ENCODE results near the gene CNTLN.

Gene CNTLN

GRCh38 chr9:17134396-17135294 lies at the start of gene CNTLN:
Gene CNTLN (plus strand): TSS chr9:17135040. CDS start chr9:17135066, 26 bp downstream.
- H3K9ac ChIP-seq (ENCODE audit: low read depth in 1 of 2, low read length in 2 of 2), result peak within 1 kb of the TSS; percentile 58 to 80
- peak within 1 kb of the TSS; percentile 81 to 87 for H3K4me3 ChIP-seq (ENCODE audit: low read depth in 1 of 2, low read length in 2 of 2)
- H3K9me3 ChIP-seq (ENCODE audit: control insufficient read depth in 1 of 2, low read length in 2 of 2), result no peaks in the 10 kb centered on the region

GRCh38 chr9:17088566-17088965 lies 46.3 kb upstream of the CNTLN start:
- H3K9ac ChIP-seq (ENCODE audit: low read depth in 1 of 2, low read length in 2 of 2), result no peak overlapping the region
- no peak overlapping the region for H3K27ac ChIP-seq (ENCODE audit: low read depth, low read length)
- H3K27me3 ChIP-seq (ENCODE audit: control insufficient read depth in 1 of 2, insufficient read depth in 2 of 2, low read length in 2 of 2), result no peaks in the 10 kb centered on the region
- H3K4me1 ChIP-seq (ENCODE audit: control insufficient read depth in 1 of 2, insufficient read depth in 2 of 2, low read length in 2 of 2), result no peaks in the 10 kb centered on the region
- H3K9me3 ChIP-seq (ENCODE audit: control insufficient read depth in 1 of 2, low read length in 2 of 2), result no peaks in the 10 kb centered on the region
- H3K36me3 ChIP-seq (ENCODE audit: control insufficient read depth in 1 of 2, insufficient read depth in 2 of 2, low read length in 2 of 2), result no peaks in the 10 kb centered on the region
- no peak overlapping the region for H3K4me3 ChIP-seq (ENCODE audit: low read depth in 1 of 2, low read length in 2 of 2)

More at GRCh38 chr9:17134396-17135294, at the start of gene CNTLN:
- peak within 1 kb of the TSS; percentile 55 for H3K27ac ChIP-seq (ENCODE audit: low read depth, low read length)
- H3K36me3 ChIP-seq (ENCODE audit: control insufficient read depth in 1 of 2, insufficient read depth in 2 of 2, low read length in 2 of 2), result no peaks in the 10 kb centered on the region
- H3K27me3 ChIP-seq (ENCODE audit: control insufficient read depth in 1 of 2, insufficient read depth in 2 of 2, low read length in 2 of 2), result no peaks in the 10 kb centered on the region
- peaks cover 5 to 12% of the 10 kb centered on the region in 2 donors for H3K4me1 ChIP-seq (ENCODE audit: control insufficient read depth in 1 of 2, insufficient read depth in 2 of 2, low read length in 2 of 2)

- Histone ChIP-seq H3K4me3 (ENCODE audit: low read depth in 1 of 2, low read length in 2 of 2) (no peak overlapping the region), H3K27me3 (ENCODE audit: control insufficient read depth in 1 of 2, insufficient read depth in 2 of 2, low read length in 2 of 2) (no peaks in the 10 kb centered on the region), H3K9me3 (ENCODE audit: control insufficient read depth in 1 of 2, low read length in 2 of 2) (no peaks in the 10 kb centered on the region), H3K9ac (ENCODE audit: low read depth in 1 of 2, low read length in 2 of 2) (no peak overlapping the region), H3K36me3 (ENCODE audit: control insufficient read depth in 1 of 2, insufficient read depth in 2 of 2, low read length in 2 of 2) (no peaks in the 10 kb centered on the region), H3K27ac (ENCODE audit: low read depth, low read length) (no peak overlapping the region), H3K4me1 (ENCODE audit: control insufficient read depth in 1 of 2, insufficient read depth in 2 of 2, low read length in 2 of 2) (no peaks in the 10 kb centered on the region)
Measured at GRCh38 chr9:17090041-17090440, 44.8 kb upstream of the CNTLN start.

- Histone ChIP-seq H3K9me3 (ENCODE audit: control insufficient read depth in 1 of 2, low read length in 2 of 2) (no peaks in the 10 kb centered on the region), H3K36me3 (ENCODE audit: control insufficient read depth in 1 of 2, insufficient read depth in 2 of 2, low read length in 2 of 2) (no peaks in the 10 kb centered on the region), H3K4me1 (ENCODE audit: control insufficient read depth in 1 of 2, insufficient read depth in 2 of 2, low read length in 2 of 2) (no peaks in the 10 kb centered on the region), H3K27ac (ENCODE audit: low read depth, low read length) (no peak overlapping the region), H3K9ac (ENCODE audit: low read depth in 1 of 2, low read length in 2 of 2) (no peak overlapping the region), H3K4me3 (ENCODE audit: low read depth in 1 of 2, low read length in 2 of 2) (no peak overlapping the region), H3K27me3 (ENCODE audit: control insufficient read depth in 1 of 2, insufficient read depth in 2 of 2, low read length in 2 of 2) (no peaks in the 10 kb centered on the region)
Measured at GRCh38 chr9:17116400-17116837, 18.4 kb upstream of the CNTLN start.

DNA sequence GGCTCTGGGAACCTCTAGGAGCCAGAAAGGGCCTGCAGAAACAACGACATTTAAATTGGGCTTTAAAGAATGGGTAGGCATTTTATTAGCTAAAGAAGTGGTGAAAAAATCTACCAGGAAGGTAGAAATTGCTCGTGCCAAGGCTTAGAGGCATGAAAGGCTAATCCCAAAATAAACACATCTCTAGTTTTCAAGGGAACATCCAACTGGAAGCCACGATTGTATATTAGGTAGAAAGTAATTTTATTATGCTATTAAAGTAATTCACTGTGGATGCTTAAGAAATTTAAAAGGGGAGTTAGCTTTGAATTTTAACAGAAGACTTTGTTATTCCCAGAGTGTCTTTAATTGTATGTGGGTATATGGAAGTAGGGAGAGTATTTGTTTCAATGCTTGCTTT lies 17.5 kb upstream of the CNTLN start:
- no peak overlapping the region for H3K27ac ChIP-seq (ENCODE audit: low read depth, low read length)
- H3K27me3 ChIP-seq (ENCODE audit: control insufficient read depth in 1 of 2, insufficient read depth in 2 of 2, low read length in 2 of 2), result no peaks in the 10 kb centered on the region
- no peaks in the 10 kb centered on the region for H3K36me3 ChIP-seq (ENCODE audit: control insufficient read depth in 1 of 2, insufficient read depth in 2 of 2, low read length in 2 of 2)
- no peaks in the 10 kb centered on the region for H3K9me3 ChIP-seq (ENCODE audit: control insufficient read depth in 1 of 2, low read length in 2 of 2)
- no peak overlapping the region for H3K9ac ChIP-seq (ENCODE audit: low read depth in 1 of 2, low read length in 2 of 2)
- no peaks in the 10 kb centered on the region for H3K4me1 ChIP-seq (ENCODE audit: control insufficient read depth in 1 of 2, insufficient read depth in 2 of 2, low read length in 2 of 2)
- H3K4me3 ChIP-seq (ENCODE audit: low read depth in 1 of 2, low read length in 2 of 2), result no peak overlapping the region

DNA sequence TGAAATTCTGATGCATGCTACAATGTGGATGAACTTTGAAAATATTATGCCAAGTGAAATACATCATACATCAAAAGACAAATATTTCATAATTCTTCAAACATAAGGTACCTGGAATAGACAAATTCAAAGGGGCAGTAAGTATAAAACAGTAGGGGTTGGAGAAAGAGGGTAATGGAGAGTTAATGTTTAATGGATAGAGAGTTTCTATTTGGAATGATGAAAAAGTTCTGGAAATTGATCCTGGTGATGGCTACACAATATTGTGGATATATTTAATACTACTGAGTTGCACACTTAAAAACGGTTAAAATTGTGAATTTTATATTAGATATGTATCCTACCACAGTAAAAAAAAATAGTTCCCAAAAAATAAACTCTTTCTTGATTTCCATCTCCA lies 14.6 kb upstream of the CNTLN start:
- Histone ChIP-seq H3K4me1 (ENCODE audit: control insufficient read depth in 1 of 2, insufficient read depth in 2 of 2, low read length in 2 of 2) (no peaks in the 10 kb centered on the region), H3K36me3 (ENCODE audit: control insufficient read depth in 1 of 2, insufficient read depth in 2 of 2, low read length in 2 of 2) (no peaks in the 10 kb centered on the region), H3K27me3 (ENCODE audit: control insufficient read depth in 1 of 2, insufficient read depth in 2 of 2, low read length in 2 of 2) (no peaks in the 10 kb centered on the region)

GRCh38 chr9:17121264-17121663 lies 13.6 kb upstream of the CNTLN start:
- Histone ChIP-seq H3K9me3 (ENCODE audit: control insufficient read depth in 1 of 2, low read length in 2 of 2) (no peaks in the 10 kb centered on the region), H3K27me3 (ENCODE audit: control insufficient read depth in 1 of 2, insufficient read depth in 2 of 2, low read length in 2 of 2) (no peaks in the 10 kb centered on the region), H3K4me1 (ENCODE audit: control insufficient read depth in 1 of 2, insufficient read depth in 2 of 2, low read length in 2 of 2) (no peaks in the 10 kb centered on the region), H3K36me3 (ENCODE audit: control insufficient read depth in 1 of 2, insufficient read depth in 2 of 2, low read length in 2 of 2) (no peaks in the 10 kb centered on the region), H3K9ac (ENCODE audit: low read depth in 1 of 2, low read length in 2 of 2) (no peak overlapping the region), H3K4me3 (ENCODE audit: low read depth in 1 of 2, low read length in 2 of 2) (no peak overlapping the region), H3K27ac (ENCODE audit: low read depth, low read length) (no peak overlapping the region)

More for the DNA sequence above, 14.6 kb upstream of the CNTLN start:
- Histone ChIP-seq H3K4me3 (ENCODE audit: low read depth in 1 of 2, low read length in 2 of 2) (no peak overlapping the region), H3K9ac (ENCODE audit: low read depth in 1 of 2, low read length in 2 of 2) (no peak overlapping the region), H3K9me3 (ENCODE audit: control insufficient read depth in 1 of 2, low read length in 2 of 2) (no peaks in the 10 kb centered on the region), H3K27ac (ENCODE audit: low read depth, low read length) (no peak overlapping the region)

- H3K27ac ChIP-seq (ENCODE audit: low read depth, low read length), result no peak overlapping the region
- H3K27me3 ChIP-seq (ENCODE audit: control insufficient read depth in 1 of 2, insufficient read depth in 2 of 2, low read length in 2 of 2), result no peaks in the 10 kb centered on the region
- no peaks in the 10 kb centered on the region for H3K9me3 ChIP-seq (ENCODE audit: control insufficient read depth in 1 of 2, low read length in 2 of 2)
- H3K9ac ChIP-seq (ENCODE audit: low read depth in 1 of 2, low read length in 2 of 2), result no peak overlapping the region
- no peak overlapping the region for H3K4me3 ChIP-seq (ENCODE audit: low read depth in 1 of 2, low read length in 2 of 2)
- H3K36me3 ChIP-seq (ENCODE audit: control insufficient read depth in 1 of 2, insufficient read depth in 2 of 2, low read length in 2 of 2), result no peaks in the 10 kb centered on the region
- peaks cover 5 to 10% of the 10 kb centered on the region in 2 donors for H3K4me1 ChIP-seq (ENCODE audit: control insufficient read depth in 1 of 2, insufficient read depth in 2 of 2, low read length in 2 of 2)
Measured at GRCh38 chr9:17130291-17130690, 4.5 kb upstream of the CNTLN start.

GRCh38 chr9:17130725-17131124 lies 4.1 kb upstream of the CNTLN start:
- H3K9ac ChIP-seq (ENCODE audit: low read depth in 1 of 2, low read length in 2 of 2), result no peak overlapping the region
- H3K36me3 ChIP-seq (ENCODE audit: control insufficient read depth in 1 of 2, insufficient read depth in 2 of 2, low read length in 2 of 2), result no peaks in the 10 kb centered on the region
- no peaks in the 10 kb centered on the region for H3K27me3 ChIP-seq (ENCODE audit: control insufficient read depth in 1 of 2, insufficient read depth in 2 of 2, low read length in 2 of 2)
- H3K4me3 ChIP-seq (ENCODE audit: low read depth in 1 of 2, low read length in 2 of 2), result no peak overlapping the region
- H3K27ac ChIP-seq (ENCODE audit: low read depth, low read length), result no peak overlapping the region
- no peaks in the 10 kb centered on the region for H3K9me3 ChIP-seq (ENCODE audit: control insufficient read depth in 1 of 2, low read length in 2 of 2)
- H3K4me1 ChIP-seq (ENCODE audit: control insufficient read depth in 1 of 2, insufficient read depth in 2 of 2, low read length in 2 of 2), result peaks cover 5 to 12% of the 10 kb centered on the region in 2 donors

- no peak overlapping the region for H3K9ac ChIP-seq (ENCODE audit: low read depth in 1 of 2, low read length in 2 of 2)
- no peaks in the 10 kb centered on the region for H3K36me3 ChIP-seq (ENCODE audit: control insufficient read depth in 1 of 2, insufficient read depth in 2 of 2, low read length in 2 of 2)
- H3K4me3 ChIP-seq (ENCODE audit: low read depth in 1 of 2, low read length in 2 of 2), result no peak overlapping the region
- H3K9me3 ChIP-seq (ENCODE audit: control insufficient read depth in 1 of 2, low read length in 2 of 2), result no peaks in the 10 kb centered on the region
- H3K27ac ChIP-seq (ENCODE audit: low read depth, low read length), result no peak overlapping the region
- no peaks in the 10 kb centered on the region for H3K27me3 ChIP-seq (ENCODE audit: control insufficient read depth in 1 of 2, insufficient read depth in 2 of 2, low read length in 2 of 2)
- H3K4me1 ChIP-seq (ENCODE audit: control insufficient read depth in 1 of 2, insufficient read depth in 2 of 2, low read length in 2 of 2), result peaks cover 5 to 12% of the 10 kb centered on the region in 2 donors
Measured at GRCh38 chr9:17131494-17131893, 3.3 kb upstream of the CNTLN start.

Data from duodenal mucosa (tissue), 2 donors.